Measurements from ENCODE around the gene BCAS1.

DNA sequence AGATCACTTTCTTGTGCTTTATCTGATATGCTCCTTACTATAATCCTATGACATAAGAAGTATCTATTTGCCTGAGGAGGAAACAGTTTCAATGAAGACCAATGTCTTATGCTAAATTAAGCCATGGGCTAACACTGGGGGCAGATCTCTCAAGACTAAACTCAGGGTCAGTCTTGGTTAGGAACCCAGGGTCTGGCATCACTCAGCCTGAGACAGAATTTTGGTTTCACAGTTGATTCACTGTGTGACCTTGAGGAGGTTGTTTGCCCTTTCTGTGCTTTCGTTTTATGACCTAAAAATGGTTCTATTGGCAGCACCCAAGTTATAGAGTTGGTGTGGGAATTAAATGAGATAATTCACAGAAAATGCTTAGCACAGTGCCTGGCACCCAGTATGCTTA lies 4.9 kb upstream of the BCAS1 start:
- no peak for TF ChIP-seq EZH2 (IDR thresholded peaks at IDR 0.05; ENCODE audit: borderline replicate concordance, low read length)
- TF ChIP-seq, protein P1, sequence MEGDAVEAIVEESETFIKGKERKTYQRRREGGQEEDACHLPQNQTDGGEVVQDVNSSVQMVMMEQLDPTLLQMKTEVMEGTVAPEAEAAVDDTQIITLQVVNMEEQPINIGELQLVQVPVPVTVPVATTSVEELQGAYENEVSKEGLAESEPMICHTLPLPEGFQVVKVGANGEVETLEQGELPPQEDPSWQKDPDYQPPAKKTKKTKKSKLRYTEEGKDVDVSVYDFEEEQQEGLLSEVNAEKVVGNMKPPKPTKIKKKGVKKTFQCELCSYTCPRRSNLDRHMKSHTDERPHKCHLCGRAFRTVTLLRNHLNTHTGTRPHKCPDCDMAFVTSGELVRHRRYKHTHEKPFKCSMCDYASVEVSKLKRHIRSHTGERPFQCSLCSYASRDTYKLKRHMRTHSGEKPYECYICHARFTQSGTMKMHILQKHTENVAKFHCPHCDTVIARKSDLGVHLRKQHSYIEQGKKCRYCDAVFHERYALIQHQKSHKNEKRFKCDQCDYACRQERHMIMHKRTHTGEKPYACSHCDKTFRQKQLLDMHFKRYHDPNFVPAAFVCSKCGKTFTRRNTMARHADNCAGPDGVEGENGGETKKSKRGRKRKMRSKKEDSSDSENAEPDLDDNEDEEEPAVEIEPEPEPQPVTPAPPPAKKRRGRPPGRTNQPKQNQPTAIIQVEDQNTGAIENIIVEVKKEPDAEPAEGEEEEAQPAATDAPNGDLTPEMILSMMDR (IDR thresholded peaks at IDR 0.05; ENCODE audit: low read length): no peak
